ENCODE results near the gene KIZ. TPM values are rescaled to one million over a fixed set of nuclear protein-coding genes. Genes with fewer than 3 reads are reported as not detected.

Gene KIZ
- total RNA-seq, 2 donors from 2014 or later, result 16.1 to 30.4 TPM

- Histone ChIP-seq H3K27ac (peak overlapping the region in 1 of 2 donors; percentile 25), H3K4me3 (no peak overlapping the region), H3K4me1 (peaks cover 0 to 8% of the 10 kb centered on the region in 2 donors), H3K36me3 (no peaks in the 10 kb centered on the region), H3K27me3 (no peaks in the 10 kb centered on the region), H3K9me3 (peaks cover 0 to under 1% of the 10 kb centered on the region in 2 donors)
- no peak for DNase-seq (ENCODE audit: low spot score)
- TF ChIP-seq CTCF (IDR thresholded peaks at IDR 0.05), result no peak
Observed at GRCh38 chr20:21182832-21183563, 57.1 kb downstream of the KIZ start.

GRCh38 chr20:21183722-21184121 lies 57.8 kb downstream of the KIZ start:
- no peak overlapping the region for H3K4me3 ChIP-seq
- H3K27me3 ChIP-seq, result no peaks in the 10 kb centered on the region
- H3K4me1 ChIP-seq, result peaks cover 0 to 8% of the 10 kb centered on the region in 2 donors
- peak overlapping the region in 1 of 2 donors; percentile 25 for H3K27ac ChIP-seq
- no peak for DNase-seq (ENCODE audit: low spot score)
- no peaks in the 10 kb centered on the region for H3K9me3 ChIP-seq
- no peaks in the 10 kb centered on the region for H3K36me3 ChIP-seq
- no peak for TF ChIP-seq CTCF (IDR thresholded peaks at IDR 0.05)

GRCh38 chr20:21184819-21185218 lies 58.9 kb downstream of the KIZ start:
- Histone ChIP-seq H3K36me3 (no peaks in the 10 kb centered on the region), H3K27me3 (no peaks in the 10 kb centered on the region), H3K27ac (no peak overlapping the region), H3K4me1 (peaks cover 0 to 8% of the 10 kb centered on the region in 2 donors), H3K4me3 (no peak overlapping the region), H3K9me3 (no peaks in the 10 kb centered on the region)
- no peak for DNase-seq (ENCODE audit: low spot score)
- TF ChIP-seq CTCF (IDR thresholded peaks at IDR 0.05), result no peak

GRCh38 chr20:21185849-21186248 lies 60.0 kb downstream of the KIZ start:
- H3K4me3 ChIP-seq, result no peak overlapping the region
- H3K9me3 ChIP-seq, result no peaks in the 10 kb centered on the region
- no peaks in the 10 kb centered on the region for H3K36me3 ChIP-seq
- DNase-seq (ENCODE audit: low spot score), result no peak
- no peak overlapping the region for H3K27ac ChIP-seq
- peaks cover 0 to 8% of the 10 kb centered on the region in 2 donors for H3K4me1 ChIP-seq
- TF ChIP-seq CTCF (IDR thresholded peaks at IDR 0.05), result no peak
- H3K27me3 ChIP-seq, result no peaks in the 10 kb centered on the region

- TF ChIP-seq CTCF (IDR thresholded peaks at IDR 0.05), result no peak
- H3K36me3 ChIP-seq, result no peaks in the 10 kb centered on the region
- H3K4me3 ChIP-seq, result no peak overlapping the region
- H3K4me1 ChIP-seq, result peaks cover 0 to 5% of the 10 kb centered on the region in 2 donors
- H3K27me3 ChIP-seq, result no peaks in the 10 kb centered on the region
- no peak overlapping the region for H3K27ac ChIP-seq
- no peak for DNase-seq (ENCODE audit: low spot score)
- H3K9me3 ChIP-seq, result no peaks in the 10 kb centered on the region
Observed at GRCh38 chr20:21189761-21190523, 64.1 kb downstream of the KIZ start.

Measured in right atrium auricular region (tissue), 2 donors.